GM12801 (cell line): ENCODE results near the gene SHROOM2.

Source experiments
- CTCF ChIP-seq: IDR thresholded peaks from one replicate; pipeline ENCODE4 v1.5.1; 2011; ENCODE audit warnings: control low read depth; ENCODE audit not compliant: insufficient read length; ENCODE audit errors: extremely low read depth

Gene SHROOM2

GRCh38 chrX:9857575-9858474 is 71.6 kb downstream of the SHROOM2 start:
- TF ChIP-seq CTCF, result no peak

GRCh38 chrX:9859711-9860555 is 73.7 kb downstream of the SHROOM2 start:
- TF ChIP-seq CTCF, result no peak

- no peak for TF ChIP-seq CTCF
These were observed 74.6 kb downstream of the SHROOM2 start for GRCh38 chrX:9860826-9861225.

- no peak for TF ChIP-seq CTCF
These were observed 75.5 kb downstream of the SHROOM2 start for GRCh38 chrX:9861711-9862110.

- TF ChIP-seq CTCF, result no peak
These were observed 76.3 kb downstream of the SHROOM2 start for GRCh38 chrX:9862525-9862924.

- TF ChIP-seq CTCF, result no peak
These were observed 76.7 kb downstream of the SHROOM2 start for GRCh38 chrX:9862953-9863352.

GRCh38 chrX:9864011-9864410 is 77.8 kb downstream of the SHROOM2 start:
- no peak for TF ChIP-seq CTCF
